ENCODE data around the gene SLC35E3. TPM values are rescaled to one million over a fixed set of nuclear protein-coding genes. Genes with fewer than 3 reads are reported as not detected.

The SLC35E3 gene
- total RNA-seq, 4 donors from 2014 or later = 0.92 to 2.7 (median 1.6) TPM

DNA sequence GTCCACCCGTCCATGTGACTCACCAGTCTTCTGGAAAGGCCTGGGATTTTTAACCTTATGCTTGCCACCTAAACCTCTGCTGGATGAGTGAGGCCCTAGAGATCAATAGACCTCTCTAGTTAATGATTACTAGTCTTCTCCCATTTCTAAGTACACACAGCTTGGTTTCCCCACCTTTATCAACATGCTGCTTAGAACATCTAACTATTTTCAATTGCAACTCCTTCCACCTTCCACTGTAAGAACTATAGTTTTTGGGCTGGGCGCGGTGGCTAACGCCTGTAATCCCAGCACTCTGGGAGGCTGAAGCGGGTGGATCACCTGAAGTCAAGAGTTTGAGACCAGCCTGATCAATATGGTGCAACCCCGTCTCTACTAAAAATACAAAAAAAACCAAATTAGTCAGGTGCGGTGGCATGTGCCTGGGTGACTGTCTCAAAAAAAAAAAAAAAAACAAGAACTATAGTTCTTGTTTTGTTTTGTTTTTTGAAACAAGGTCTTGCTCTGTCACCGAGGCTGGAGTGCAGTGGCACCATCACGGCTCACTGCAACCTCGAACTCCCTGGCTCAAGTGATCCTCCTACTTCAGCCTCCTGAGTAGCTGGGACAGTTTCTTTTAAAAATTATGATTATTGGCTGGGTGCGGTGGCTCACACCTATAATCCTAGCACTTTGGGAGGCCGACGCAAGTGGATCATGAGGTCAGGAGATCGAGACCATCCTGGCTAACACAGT is 43.3 kb downstream of the SLC35E3 start:
- in situ Hi-C loops (cut with MboI; ENCODE audit: low sequenced_read_pairs in 4 of 4) (no loop called here), intact Hi-C loops (cut with DNase I; ENCODE audit: low total_unique reads) (no loop called here)
- Histone ChIP-seq H3K27me3 (no peaks in the 10 kb centered on the region), H3K4me1 (peaks cover 3 to 4% of the 10 kb centered on the region in 2 donors), H3K9me3 (no peaks in the 10 kb centered on the region), H3K27ac (no peak overlapping the region), H3K36me3 (no peaks in the 10 kb centered on the region), H3K4me3 (no peak overlapping the region)
- TF ChIP-seq, protein P1, sequence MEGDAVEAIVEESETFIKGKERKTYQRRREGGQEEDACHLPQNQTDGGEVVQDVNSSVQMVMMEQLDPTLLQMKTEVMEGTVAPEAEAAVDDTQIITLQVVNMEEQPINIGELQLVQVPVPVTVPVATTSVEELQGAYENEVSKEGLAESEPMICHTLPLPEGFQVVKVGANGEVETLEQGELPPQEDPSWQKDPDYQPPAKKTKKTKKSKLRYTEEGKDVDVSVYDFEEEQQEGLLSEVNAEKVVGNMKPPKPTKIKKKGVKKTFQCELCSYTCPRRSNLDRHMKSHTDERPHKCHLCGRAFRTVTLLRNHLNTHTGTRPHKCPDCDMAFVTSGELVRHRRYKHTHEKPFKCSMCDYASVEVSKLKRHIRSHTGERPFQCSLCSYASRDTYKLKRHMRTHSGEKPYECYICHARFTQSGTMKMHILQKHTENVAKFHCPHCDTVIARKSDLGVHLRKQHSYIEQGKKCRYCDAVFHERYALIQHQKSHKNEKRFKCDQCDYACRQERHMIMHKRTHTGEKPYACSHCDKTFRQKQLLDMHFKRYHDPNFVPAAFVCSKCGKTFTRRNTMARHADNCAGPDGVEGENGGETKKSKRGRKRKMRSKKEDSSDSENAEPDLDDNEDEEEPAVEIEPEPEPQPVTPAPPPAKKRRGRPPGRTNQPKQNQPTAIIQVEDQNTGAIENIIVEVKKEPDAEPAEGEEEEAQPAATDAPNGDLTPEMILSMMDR (IDR thresholded peaks at IDR 0.05 in 4 of 5, conservative IDR thresholded peaks at IDR 0.05 in 1 of 5) = no peak
- no peak for TF ChIP-seq POLR2A (IDR thresholded peaks at IDR 0.05)
- DNase-seq (no peak), ATAC-seq (no peak)

DNA sequence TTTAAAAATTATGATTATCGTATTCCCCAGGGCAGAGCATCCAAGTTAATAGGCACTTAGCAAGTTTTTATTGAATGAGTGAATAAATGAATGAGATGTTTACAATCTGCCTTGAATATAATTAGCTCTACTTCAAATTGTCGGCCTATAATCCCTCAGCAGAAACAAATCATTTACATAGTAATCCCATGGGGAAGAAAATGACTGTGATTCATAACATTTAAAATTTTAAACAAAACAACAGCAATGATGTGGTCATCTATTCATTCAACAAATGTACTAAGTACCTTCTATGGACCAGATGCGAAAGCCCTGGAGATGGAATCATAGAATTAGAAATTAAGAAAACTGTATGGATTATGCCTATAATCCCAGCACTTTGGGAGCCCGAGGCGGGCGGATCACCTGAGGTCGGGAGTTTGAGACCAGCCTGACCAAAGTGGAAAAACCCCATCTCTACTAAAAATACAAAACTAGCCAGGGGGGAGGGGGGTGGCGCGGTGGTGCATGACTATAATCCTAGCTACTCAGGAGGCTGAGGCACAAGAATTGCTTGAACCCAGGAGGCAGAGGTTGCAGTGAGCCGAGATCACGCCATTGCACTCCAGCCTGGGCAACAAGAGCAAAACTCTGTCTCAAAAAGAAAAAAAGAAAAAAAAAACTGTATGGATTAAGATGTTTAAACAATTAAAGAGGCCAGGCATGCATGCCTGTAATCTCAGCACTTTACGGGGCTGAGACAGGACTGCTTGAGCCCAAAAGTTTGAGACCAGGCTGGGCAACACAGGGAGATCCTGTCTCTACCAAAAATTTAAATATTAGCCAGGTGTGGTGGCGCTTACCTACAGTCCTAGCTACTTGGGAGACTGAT is 44.3 kb downstream of the SLC35E3 start:
- intact Hi-C loops (cut with DNase I; ENCODE audit: low total_unique reads) = no loop called here
- Histone ChIP-seq H3K27me3 (no peaks in the 10 kb centered on the region), H3K36me3 (no peaks in the 10 kb centered on the region), H3K27ac (no peak overlapping the region), H3K4me1 (peaks cover 3 to 4% of the 10 kb centered on the region in 2 donors), H3K9me3 (no peaks in the 10 kb centered on the region), H3K4me3 (no peak overlapping the region)
- no peak for DNase-seq
- no peak for ATAC-seq
- in situ Hi-C loops (cut with MboI; ENCODE audit: low sequenced_read_pairs in 4 of 4) = no loop called here
- TF ChIP-seq POLR2A (IDR thresholded peaks at IDR 0.05) = no peak
- TF ChIP-seq, protein P1 (IDR thresholded peaks at IDR 0.05 in 4 of 5, conservative IDR thresholded peaks at IDR 0.05 in 1 of 5) = no peak

DNA sequence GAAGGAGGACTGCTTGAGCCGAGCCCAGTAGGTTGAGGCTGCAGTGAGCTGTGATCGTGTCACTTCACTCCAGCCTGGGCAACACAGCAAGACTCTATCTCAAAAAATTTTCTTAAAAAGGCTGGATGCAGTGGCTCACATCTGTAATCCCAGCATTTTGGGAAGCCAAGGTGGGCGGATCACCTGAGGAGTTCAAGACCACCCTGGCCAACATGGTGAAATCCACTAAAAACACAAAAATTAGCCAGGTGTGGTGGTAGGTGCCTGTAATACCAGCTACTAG is 44.9 kb downstream of the SLC35E3 start:
- no peaks in the 10 kb centered on the region for H3K27me3 ChIP-seq
- in situ Hi-C loops (cut with MboI; ENCODE audit: low sequenced_read_pairs in 4 of 4) = no loop called here
- TF ChIP-seq, protein P1 (IDR thresholded peaks at IDR 0.05 in 4 of 5, conservative IDR thresholded peaks at IDR 0.05 in 1 of 5) = no peak
- no peak for TF ChIP-seq POLR2A (IDR thresholded peaks at IDR 0.05)
- DNase-seq (no peak), ATAC-seq (no peak)
- intact Hi-C loops (cut with DNase I; ENCODE audit: low total_unique reads) = no loop called here
- H3K36me3 ChIP-seq = no peaks in the 10 kb centered on the region
- no peaks in the 10 kb centered on the region for H3K9me3 ChIP-seq
- H3K27ac ChIP-seq = no peak overlapping the region
- peaks cover 3 to 4% of the 10 kb centered on the region in 2 donors for H3K4me1 ChIP-seq
- no peak overlapping the region for H3K4me3 ChIP-seq

DNA sequence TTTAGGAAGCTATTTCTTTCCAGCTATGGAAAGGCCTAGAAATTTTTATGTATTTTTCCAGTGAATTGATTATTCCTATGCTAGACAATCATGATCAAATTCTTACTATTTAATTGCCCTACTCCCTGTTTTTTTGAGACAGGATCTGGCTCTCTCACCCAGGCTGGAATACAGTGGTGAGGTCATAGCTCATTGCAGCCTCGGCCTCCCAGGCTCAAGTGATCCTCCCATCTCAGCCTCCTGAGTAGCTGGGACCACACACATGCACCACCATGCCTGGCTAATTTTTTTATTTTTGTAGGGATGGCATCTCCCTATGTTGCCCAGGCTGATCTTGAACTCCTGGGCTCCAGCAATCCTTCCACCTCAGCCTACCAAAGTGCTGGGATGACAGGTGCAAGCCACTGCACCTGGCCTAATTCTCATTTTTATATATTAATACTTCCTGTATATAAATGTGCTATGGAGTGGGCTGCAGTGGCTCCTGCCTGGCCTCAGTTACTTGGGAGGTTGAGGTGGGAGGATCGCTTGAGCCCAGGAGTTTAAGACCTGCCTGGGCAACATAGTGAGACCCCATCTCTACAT is 46.0 kb downstream of the SLC35E3 start:
- TF ChIP-seq, protein P1 (IDR thresholded peaks at IDR 0.05 in 4 of 5, conservative IDR thresholded peaks at IDR 0.05 in 1 of 5) = no peak
- TF ChIP-seq POLR2A (IDR thresholded peaks at IDR 0.05) = no peak
- Histone ChIP-seq H3K27ac (no peak overlapping the region), H3K27me3 (no peaks in the 10 kb centered on the region), H3K4me1 (peaks cover 0 to 2% of the 10 kb centered on the region in 2 donors), H3K4me3 (no peak overlapping the region), H3K36me3 (no peaks in the 10 kb centered on the region), H3K9me3 (no peaks in the 10 kb centered on the region)
- DNase-seq = no peak
- in situ Hi-C loops (cut with MboI; ENCODE audit: low sequenced_read_pairs in 4 of 4) (no loop called here), intact Hi-C loops (cut with DNase I; ENCODE audit: low total_unique reads) (no loop called here)
- no peak for ATAC-seq
